GM12865 (cell line): ENCODE measurements around the gene PAPOLB.

Source experiments
- DNase-seq: peaks from one replicate; pipeline ENCODE4 v3.0.0; 2010; ENCODE audit warnings: low read depth
- H3K4me3 ChIP-seq: 2 replicates; pipeline ENCODE4 v1.5.1; 2011; ENCODE audit warnings: mild to moderate bottlenecking, low read depth, low read length, control low read depth
- TF ChIP-seq, protein P1 (sequence below): IDR thresholded peaks from 2 replicates; pipeline ENCODE4 v1.5.1; 2011; ENCODE audit warnings: low read length, control low read depth, low read depth, inconsistent platforms; ENCODE audit not compliant: insufficient read depth; ENCODE audit errors: missing control alignments

The PAPOLB gene

DNA sequence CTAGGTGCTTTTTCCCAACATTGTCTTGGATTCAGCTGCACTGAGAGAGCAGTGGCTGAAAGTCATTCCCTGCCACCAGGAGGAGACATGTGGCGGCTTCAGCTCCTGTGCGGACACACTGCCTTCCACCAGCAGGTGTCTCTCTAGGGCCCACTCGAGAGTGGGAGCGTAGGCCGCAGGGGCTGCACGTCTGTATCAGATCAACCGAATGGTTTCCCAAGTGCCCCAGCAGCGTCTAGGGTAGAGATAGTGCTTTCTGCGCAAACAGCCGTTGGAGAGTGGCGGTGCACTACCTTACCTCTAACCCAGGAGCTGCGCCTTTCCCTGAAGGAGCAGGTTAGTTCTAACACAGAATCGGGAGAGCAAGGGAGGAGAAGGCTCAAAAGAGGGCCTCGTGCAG, 31.7 kb downstream of the PAPOLB start:
- TF ChIP-seq, protein P1, sequence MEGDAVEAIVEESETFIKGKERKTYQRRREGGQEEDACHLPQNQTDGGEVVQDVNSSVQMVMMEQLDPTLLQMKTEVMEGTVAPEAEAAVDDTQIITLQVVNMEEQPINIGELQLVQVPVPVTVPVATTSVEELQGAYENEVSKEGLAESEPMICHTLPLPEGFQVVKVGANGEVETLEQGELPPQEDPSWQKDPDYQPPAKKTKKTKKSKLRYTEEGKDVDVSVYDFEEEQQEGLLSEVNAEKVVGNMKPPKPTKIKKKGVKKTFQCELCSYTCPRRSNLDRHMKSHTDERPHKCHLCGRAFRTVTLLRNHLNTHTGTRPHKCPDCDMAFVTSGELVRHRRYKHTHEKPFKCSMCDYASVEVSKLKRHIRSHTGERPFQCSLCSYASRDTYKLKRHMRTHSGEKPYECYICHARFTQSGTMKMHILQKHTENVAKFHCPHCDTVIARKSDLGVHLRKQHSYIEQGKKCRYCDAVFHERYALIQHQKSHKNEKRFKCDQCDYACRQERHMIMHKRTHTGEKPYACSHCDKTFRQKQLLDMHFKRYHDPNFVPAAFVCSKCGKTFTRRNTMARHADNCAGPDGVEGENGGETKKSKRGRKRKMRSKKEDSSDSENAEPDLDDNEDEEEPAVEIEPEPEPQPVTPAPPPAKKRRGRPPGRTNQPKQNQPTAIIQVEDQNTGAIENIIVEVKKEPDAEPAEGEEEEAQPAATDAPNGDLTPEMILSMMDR = peak; percentile 74
- H3K4me3 ChIP-seq = no peak overlapping the region
- peak; percentile 69 for DNase-seq

DNA sequence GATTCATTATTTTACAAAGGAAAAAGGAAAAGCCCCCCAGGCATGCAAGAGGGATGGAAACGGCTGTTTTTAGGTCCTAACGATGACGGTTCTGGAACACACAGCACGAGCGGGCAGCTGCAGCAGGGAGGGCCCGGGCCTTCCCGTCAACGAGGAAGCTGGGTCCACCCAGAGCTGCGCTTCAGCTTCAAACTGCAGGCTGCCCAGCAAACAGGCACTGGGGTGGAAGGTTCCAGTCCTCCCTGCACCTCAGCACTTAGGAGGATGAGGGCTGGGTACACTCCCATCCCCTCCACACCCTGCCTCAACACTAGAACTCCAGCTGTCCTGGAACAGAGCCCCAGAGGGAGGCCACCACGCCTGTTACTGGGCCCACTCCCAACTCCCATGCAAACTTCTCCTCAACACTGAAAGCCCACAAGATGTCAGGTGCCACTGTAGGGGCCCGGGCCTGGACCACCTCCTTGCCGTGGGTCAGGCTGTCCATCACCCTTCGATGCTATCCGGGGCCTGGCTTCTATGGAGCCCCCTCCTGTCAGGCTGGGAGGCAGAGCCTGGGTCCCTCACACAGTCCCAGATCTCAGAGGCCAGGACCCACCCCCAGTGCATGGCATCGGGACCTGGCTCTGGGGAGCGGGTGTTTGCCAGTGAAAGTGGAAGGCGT, 33.0 kb downstream of the PAPOLB start:
- DNase-seq = no peak
- TF ChIP-seq, protein P1 = no peak
- H3K4me3 ChIP-seq = no peak overlapping the region

DNA sequence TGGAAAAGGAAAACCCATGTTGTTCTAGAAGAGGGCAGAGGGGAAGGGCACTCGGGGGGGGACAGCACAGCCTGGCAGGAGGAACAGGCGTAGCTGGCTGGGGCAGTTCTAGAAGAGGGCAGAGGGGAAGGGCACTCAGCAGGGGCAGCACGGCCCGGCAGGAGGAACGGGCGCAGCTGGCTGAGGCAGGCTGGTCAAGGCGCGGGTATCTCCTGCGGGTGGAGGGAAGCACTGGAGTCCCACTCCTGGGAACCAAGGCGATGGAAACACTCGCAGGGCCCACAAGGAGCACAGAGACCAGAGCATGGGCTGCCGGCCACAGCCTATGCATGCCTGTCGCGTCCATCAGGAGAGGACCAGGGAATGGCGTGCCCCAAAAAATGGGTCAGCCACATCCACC, 36.7 kb downstream of the PAPOLB start:
- H3K4me3 ChIP-seq = no peak overlapping the region
- DNase-seq = no peak
- TF ChIP-seq, protein P1 = no peak

DNA sequence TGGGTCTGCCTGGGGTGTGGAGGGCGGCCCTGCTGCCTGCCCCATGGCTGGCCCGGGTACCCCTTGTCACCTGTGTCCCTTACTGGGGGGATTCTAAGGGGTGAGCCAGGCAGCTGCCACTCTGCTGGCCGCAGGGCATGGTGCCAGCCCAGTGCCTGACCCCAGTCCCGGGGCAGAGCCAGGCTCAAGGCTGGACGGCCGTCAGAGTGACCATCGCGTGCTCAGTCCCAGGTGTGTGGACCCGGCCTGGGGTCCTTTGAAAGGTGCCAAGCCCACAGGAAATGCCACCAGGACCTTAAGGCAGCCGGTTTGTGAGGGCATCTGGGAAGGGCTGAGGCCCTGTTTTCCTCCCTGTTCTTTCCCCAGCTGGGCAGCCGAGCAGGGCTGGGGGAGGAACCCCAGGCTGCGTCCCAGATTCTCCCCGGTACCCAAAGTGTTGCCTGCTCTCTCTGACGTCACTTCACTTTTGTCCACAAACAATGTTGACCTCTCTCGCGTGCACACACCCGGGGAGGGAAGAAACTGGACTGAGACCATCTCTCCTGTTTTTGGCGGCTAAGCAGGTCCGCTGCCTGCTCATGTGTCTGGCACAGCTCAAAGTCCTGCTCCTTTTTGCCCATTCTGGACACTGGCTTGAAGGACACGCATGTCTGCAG, 37.6 kb downstream of the PAPOLB start:
- TF ChIP-seq, protein P1 = no peak
- H3K4me3 ChIP-seq = no peak overlapping the region
- no peak for DNase-seq

DNA sequence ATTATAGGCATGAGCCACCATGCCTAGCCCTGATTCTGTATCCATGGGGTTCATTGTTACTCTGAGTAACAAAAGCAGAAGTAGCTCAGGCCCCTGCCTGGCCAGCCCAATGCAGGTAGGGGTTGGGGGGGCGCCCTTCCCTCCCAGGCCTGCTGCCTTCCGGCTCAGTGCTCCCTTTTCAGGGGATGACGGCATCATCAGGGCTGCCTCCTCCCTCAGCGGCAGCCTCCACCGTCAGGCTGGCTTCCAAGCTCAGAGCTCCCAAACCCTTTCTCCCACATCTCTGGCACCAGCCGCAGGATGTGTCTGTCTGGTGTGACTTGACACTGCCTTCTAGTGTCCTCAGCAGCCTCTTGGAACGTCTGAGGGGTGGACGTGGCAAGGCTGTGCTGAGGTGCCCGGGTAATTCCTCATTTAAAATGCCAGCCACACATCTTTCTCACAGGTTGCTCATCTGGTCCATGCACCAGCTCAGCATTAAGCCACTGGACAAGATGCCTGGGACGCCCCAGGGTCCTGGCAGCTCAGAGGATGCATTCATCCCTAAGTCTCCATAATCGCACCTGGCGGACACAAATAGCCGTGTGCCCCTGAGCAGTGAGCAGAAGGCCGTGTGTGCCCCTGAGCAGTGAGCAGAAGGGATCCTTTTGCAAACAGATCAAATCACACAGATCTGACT, 38.2 kb downstream of the PAPOLB start:
- DNase-seq = no peak
- H3K4me3 ChIP-seq = no peak overlapping the region
- TF ChIP-seq, protein P1 = no peak

DNA sequence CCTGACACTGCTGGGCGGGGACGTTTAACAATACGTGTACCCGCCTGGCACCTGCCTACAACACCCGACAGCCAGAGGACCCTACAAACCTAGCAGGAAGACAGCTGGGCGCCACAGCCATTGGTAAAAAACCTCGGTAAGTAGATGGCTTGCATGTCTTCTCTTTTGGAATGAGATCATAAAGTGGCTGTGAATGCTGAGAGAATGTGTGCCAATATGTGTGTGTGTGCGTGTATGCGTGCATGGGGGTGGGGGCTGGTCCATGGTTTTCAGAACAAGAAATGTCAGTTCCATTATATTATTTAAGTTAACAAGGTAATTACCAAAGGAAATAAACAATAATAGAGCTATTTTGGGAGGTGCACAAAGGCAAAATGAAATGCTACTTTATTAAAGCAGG, 39.2 kb downstream of the PAPOLB start:
- H3K4me3 ChIP-seq = no peak overlapping the region
- DNase-seq = no peak
- TF ChIP-seq, protein P1 = no peak
